ENCODE measurements around the gene YLPM1. TPM values are rescaled to one million over a fixed set of nuclear protein-coding genes. Genes with fewer than 3 reads are reported as not detected.

The YLPM1 gene
- total RNA-seq, 4 donors from 2014 or later, result 35.0 to 42.7 (median 37.5) TPM

DNA sequence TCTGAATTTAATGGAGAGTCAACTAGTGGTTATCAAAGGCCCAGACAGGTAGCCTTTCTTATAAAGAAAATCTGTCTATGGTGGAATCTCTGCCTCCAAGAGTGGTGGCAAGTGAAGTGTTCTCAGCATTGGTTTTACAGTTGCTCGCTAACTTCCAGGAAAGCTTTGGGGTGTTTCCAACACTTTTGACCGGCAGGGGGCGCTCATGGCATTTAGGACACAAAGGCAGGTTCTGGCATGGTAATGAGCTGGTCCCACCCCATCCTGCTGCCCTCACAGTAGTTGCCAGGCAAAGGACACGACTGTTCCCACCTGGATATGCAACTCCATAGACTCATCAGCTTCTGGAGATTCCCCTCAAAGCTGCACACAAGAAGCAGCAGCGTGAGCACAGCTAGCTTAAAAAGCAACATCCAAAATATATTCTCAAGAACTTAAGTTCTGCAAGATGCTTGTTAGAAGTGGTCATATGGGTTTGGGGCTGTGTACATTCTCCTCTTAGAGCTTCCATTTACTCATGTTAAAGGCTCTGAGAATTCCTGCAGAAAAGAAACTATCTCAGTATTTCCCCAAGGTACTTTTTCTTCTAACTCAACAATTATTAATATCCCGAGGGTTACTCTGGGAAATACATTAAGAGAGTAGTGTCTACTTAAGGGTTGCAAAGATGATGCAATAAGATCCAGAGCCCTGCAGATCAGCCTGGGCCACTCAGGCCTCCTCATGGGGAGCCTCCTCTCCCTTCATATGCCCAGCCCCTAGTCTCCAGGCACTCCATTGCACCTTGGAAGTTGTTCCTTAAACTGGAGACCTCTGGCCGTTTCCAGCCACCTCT, 98.0 kb downstream of the YLPM1 start:
- 24 to 32% methylated on average over 7 of the region's 7 CpGs for WGBS, 2 donors
- intact Hi-C loops (cut with DNase I; ENCODE audit: low total_unique reads), result loop anchor here (5.0 kb wide), 1 partner anchor 46 kb away; no protein-coding TSS in a partner anchor

DNA sequence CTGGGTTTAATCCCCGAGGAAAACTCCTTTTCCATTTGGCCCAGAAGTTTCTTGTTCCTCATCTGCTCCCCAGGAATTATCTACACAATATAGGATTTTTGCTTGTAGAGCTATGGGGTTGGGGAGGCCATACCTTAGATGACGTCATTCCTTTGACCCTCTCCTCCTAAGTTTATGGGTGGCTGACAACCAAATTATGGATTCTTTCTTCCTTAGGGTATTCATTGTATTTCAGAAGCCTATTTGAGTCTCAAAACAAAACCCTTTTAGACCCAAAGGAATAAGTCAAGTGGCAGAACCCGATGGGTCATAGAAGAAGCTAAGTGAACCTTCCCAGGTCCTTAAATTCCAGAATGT, 98.6 kb downstream of the YLPM1 start:
- no peak overlapping the region for H3K4me3 ChIP-seq (ENCODE audit: low read depth, poor library complexity, severe bottlenecking)
- TF ChIP-seq POLR2A (IDR thresholded peaks at IDR 0.05) (no peak), CTCF (IDR thresholded peaks at IDR 0.05) (no peak)
- WGBS, 2 donors, result 73 to 76% methylated on average over 3 of the region's 3 CpGs
- intact Hi-C loops (cut with DNase I; ENCODE audit: low total_unique reads), result loop anchor here (5.0 kb wide), 1 partner anchor 46 kb away; no protein-coding TSS in a partner anchor
- DNase-seq (ENCODE audit: low spot score in 2 of 2), result no peak

More for the DNA sequence above, 98.0 kb downstream of the YLPM1 start:
- no peak overlapping the region for H3K4me3 ChIP-seq (ENCODE audit: low read depth, poor library complexity, severe bottlenecking)
- TF ChIP-seq POLR2A (IDR thresholded peaks at IDR 0.05), result no peak
- TF ChIP-seq CTCF (IDR thresholded peaks at IDR 0.05), result peak in 1 of 3 donors; percentile 46
- peak; percentile 88 to 98 for DNase-seq (ENCODE audit: low spot score in 2 of 2)

DNA sequence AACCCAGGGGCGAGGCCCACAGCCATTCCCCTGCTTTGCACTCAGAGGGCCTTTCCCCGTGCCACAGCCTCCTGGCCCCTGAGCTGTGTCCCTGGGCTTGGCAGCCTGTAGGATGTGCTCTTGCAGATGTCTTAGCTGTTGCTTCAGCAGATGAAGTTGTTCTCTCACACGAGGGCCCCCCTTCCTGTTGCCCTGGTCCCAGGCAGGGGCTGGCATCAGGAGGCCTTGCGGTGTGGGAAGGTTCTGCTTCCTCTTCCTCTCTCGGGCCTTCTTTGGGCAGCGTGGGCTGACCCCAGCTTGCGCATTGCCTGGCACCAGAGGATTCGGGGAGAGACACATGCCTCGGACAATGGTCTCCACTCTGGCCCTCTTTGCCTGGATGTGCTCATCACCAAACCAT, 100.2 kb downstream of the YLPM1 start:
- intact Hi-C loops (cut with DNase I; ENCODE audit: low total_unique reads), result loop anchor here (5.0 kb wide), 1 partner anchor 44 kb away; no protein-coding TSS in a partner anchor
- 81 to 86% methylated on average over 9 of the region's 9 CpGs for WGBS, 2 donors
- DNase-seq (ENCODE audit: low spot score in 2 of 2), result no peak

GRCh38 chr14:74864198-74864597, 101.1 kb downstream of the YLPM1 start:
- intact Hi-C loops (cut with DNase I; ENCODE audit: low total_unique reads), result loop anchor here (5.0 kb wide), 1 partner anchor 43 kb away; no protein-coding TSS in a partner anchor
- no peak for TF ChIP-seq CTCF (IDR thresholded peaks at IDR 0.05)
- TF ChIP-seq POLR2A (IDR thresholded peaks at IDR 0.05), result no peak

More for the DNA sequence above, 100.2 kb downstream of the YLPM1 start:
- no peak for TF ChIP-seq POLR2A (IDR thresholded peaks at IDR 0.05)
- no peak for TF ChIP-seq CTCF (IDR thresholded peaks at IDR 0.05)
- H3K4me3 ChIP-seq (ENCODE audit: low read depth, poor library complexity, severe bottlenecking), result no peak overlapping the region

DNA sequence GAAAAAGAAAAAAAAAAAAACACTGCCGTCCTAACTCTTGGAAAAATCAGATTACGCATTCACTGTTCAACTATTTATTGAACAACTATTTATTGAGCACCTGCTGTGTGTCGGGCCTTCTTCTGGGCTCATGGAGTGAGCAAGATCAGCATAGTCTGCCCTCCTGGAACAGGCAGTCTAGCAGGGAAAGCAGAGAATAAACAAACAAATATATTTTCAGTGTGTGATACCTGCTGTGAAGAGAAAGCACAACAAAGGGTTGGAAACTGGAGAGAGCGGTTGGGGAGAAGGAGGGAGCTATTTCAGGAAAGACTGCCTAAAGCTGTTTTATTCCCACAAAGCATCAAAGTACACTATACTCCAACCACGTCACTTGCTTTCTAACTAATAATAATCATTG, 102.0 kb downstream of the YLPM1 start:
- H3K4me3 ChIP-seq (ENCODE audit: low read depth, poor library complexity, severe bottlenecking), result no peak overlapping the region
- intact Hi-C loops (cut with DNase I; ENCODE audit: low total_unique reads), result no loop called here
- WGBS, 2 donors, result 89 to 98% methylated on average over 5 of the region's 5 CpGs
- no peak for DNase-seq (ENCODE audit: low spot score in 2 of 2)
- TF ChIP-seq CTCF (IDR thresholded peaks at IDR 0.05), result no peak
- TF ChIP-seq POLR2A (IDR thresholded peaks at IDR 0.05), result no peak

More at GRCh38 chr14:74864198-74864597, 101.1 kb downstream of the YLPM1 start:
- DNase-seq (ENCODE audit: low spot score in 2 of 2), result no peak
- no peak overlapping the region for H3K4me3 ChIP-seq (ENCODE audit: low read depth, poor library complexity, severe bottlenecking)
- WGBS, 2 donors, result 80 to 88% methylated on average over 9 of the region's 9 CpGs
